Fibroblast of lung (primary cell): ENCODE data around the gene LRP2BP. TPM values are rescaled to one million over a fixed set of nuclear protein-coding genes. Genes with fewer than 3 reads are reported as not detected.
A peak's percentile ranks its signal among the peaks of the same experiment; 100 is the strongest.
"Not testable (repeated sequence)": the region's sequence is repeated elsewhere in the genome, so short reads cannot be mapped to it uniquely, and the experiment has no call there.

Experiments
- DNase-seq, 2 donors: peaks; one replicate each; pipeline versions ENCODE4 v3.0.0 to v3.0.0-alpha.2; 2010; ENCODE audit warnings: low read depth in 2 of 2
- H2AFZ ChIP-seq: 2 replicates; pipeline ENCODE4 v1.5.1; 2012; ENCODE audit warnings: low read length, control low read depth, inconsistent platforms
- H3K27ac ChIP-seq: 2 replicates; pipeline ENCODE4 v1.5.1; 2011; ENCODE audit warnings: low read length, control low read depth; ENCODE audit not compliant: insufficient read depth
- H3K27me3 ChIP-seq: 2 replicates; pipeline ENCODE4 v1.5.1; 2011; ENCODE audit warnings: mild to moderate bottlenecking, low read length; ENCODE audit not compliant: control insufficient read depth, insufficient read depth
- H3K36me3 ChIP-seq: 2 replicates; pipeline ENCODE4 v1.5.1; 2011; ENCODE audit warnings: low read length; ENCODE audit not compliant: control insufficient read depth, insufficient read depth
- H3K4me1 ChIP-seq: 2 replicates; pipeline ENCODE4 v1.5.1; 2011; ENCODE audit warnings: low read length; ENCODE audit not compliant: control insufficient read depth, insufficient read depth; ENCODE audit errors: extremely low read depth
- H3K4me2 ChIP-seq: 2 replicates; pipeline ENCODE4 v1.5.1; 2011; ENCODE audit warnings: low read length, control low read depth; ENCODE audit not compliant: insufficient read depth; ENCODE audit errors: extremely low read depth
- H3K4me3 ChIP-seq, 4 experiments: fragments of 200-600 bp in 1 of 4; sonication (generic) in 1 of 4; replicated peaks in 1 of 4; 2 replicates each; pipeline ENCODE4 v1.5.1; 2011 to 2016; ENCODE audit warnings: low read length in 4 of 4, low read depth in 3 of 4, mild to moderate bottlenecking in 3 of 4, control low read depth in 2 of 4, inconsistent platforms in 1 of 4, mixed read lengths in 1 of 4; ENCODE audit not compliant: insufficient read depth in 1 of 4; ENCODE audit errors: control extremely low read depth in 1 of 4
- H3K79me2 ChIP-seq: 2 replicates; pipeline ENCODE4 v1.5.1; 2012; ENCODE audit warnings: mild to moderate bottlenecking, low read length, inconsistent platforms; ENCODE audit not compliant: control insufficient read depth, insufficient read depth
- H3K9ac ChIP-seq: 2 replicates; pipeline ENCODE4 v1.5.1; 2011; ENCODE audit warnings: mild to moderate bottlenecking, low read length, control low read depth; ENCODE audit not compliant: insufficient read depth
- H3K9me3 ChIP-seq: 2 replicates; pipeline ENCODE4 v1.5.1; 2012; ENCODE audit warnings: low read depth, low read length; ENCODE audit not compliant: control insufficient read depth, insufficient read depth
- H4K20me1 ChIP-seq: 2 replicates; pipeline ENCODE4 v1.5.1; 2011; ENCODE audit warnings: low read length; ENCODE audit not compliant: control insufficient read depth, insufficient read depth; ENCODE audit errors: extremely low read depth
- EZH2 ChIP-seq: IDR thresholded peaks from 2 replicates; pipeline ENCODE4 v1.5.1; 2012; ENCODE audit warnings: low read length, control low read depth, mild to moderate bottlenecking; ENCODE audit errors: missing control alignments
- polyA plus RNA-seq, 2 donors: library from polyadenylated mRNA; depleted of rRNA in 1 of 2; stranded (reverse) in 1 of 2; unstranded in 1 of 2; fragments of >200 nt; gene quantifications; 2 replicates each; pipeline ENCODE4 v1.2.1, GENCODE V29; 2011 to 2012; ENCODE audit warnings: missing spikeins in 1 of 2
- total RNA-seq: library from RNA; depleted of rRNA; stranded (reverse); fragments of >200 nt; gene quantifications from 2 replicates; pipeline ENCODE4 v1.2.1, GENCODE V29; 2014
- TF ChIP-seq, protein P1 (sequence below), 2 donors: IDR thresholded peaks in 1 of 2; conservative IDR thresholded peaks in 1 of 2; 1 replicate in 1 of 2; 2 replicates in 1 of 2; pipeline ENCODE4 v1.5.1; 2011 to 2012; ENCODE audit warnings: low read length in 2 of 2, control low read depth in 1 of 2, inconsistent platforms in 1 of 2, low read depth in 1 of 2, mild to moderate bottlenecking in 1 of 2

LRP2BP gene
- total and polyA plus RNA-seq, 2 donors (not counting 1 experiment from before 2014, with no cell fraction given): 0.03 to 0.66 TPM

DNA sequence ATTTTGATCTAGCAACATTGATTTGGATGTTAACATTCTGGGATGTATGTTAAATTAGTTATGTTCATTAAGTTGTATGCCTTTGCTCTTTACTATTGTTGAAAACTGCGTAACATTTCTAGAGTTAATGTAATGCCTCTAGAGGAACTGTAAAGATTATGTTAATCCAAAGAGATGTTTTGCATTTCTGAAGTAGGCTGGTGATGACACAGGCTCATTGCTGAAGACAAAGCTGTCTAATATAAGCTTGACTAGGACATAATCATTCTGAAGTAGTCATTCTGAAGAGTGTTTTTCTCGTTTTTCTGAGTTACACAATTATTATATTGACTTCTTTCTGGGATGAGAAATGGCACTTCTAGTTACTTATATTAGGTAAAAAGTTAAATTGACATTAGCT, 72.9 kb downstream of the LRP2BP start:
- DNase-seq: no peak
- Histone ChIP-seq H3K27me3 (no peaks in the 10 kb centered on the region), H3K4me2 (no peak overlapping the region), H3K9me3 (no peaks in the 10 kb centered on the region), H3K9ac (no peak overlapping the region), H3K4me3 (no peak overlapping the region), H3K79me2 (no peaks in the 10 kb centered on the region), H2AFZ (no peak overlapping the region), H3K4me1 (no peaks in the 10 kb centered on the region), H3K27ac (no peak overlapping the region), H4K20me1 (no peaks in the 10 kb centered on the region), H3K36me3 (no peaks in the 10 kb centered on the region)
- TF ChIP-seq, protein P1, sequence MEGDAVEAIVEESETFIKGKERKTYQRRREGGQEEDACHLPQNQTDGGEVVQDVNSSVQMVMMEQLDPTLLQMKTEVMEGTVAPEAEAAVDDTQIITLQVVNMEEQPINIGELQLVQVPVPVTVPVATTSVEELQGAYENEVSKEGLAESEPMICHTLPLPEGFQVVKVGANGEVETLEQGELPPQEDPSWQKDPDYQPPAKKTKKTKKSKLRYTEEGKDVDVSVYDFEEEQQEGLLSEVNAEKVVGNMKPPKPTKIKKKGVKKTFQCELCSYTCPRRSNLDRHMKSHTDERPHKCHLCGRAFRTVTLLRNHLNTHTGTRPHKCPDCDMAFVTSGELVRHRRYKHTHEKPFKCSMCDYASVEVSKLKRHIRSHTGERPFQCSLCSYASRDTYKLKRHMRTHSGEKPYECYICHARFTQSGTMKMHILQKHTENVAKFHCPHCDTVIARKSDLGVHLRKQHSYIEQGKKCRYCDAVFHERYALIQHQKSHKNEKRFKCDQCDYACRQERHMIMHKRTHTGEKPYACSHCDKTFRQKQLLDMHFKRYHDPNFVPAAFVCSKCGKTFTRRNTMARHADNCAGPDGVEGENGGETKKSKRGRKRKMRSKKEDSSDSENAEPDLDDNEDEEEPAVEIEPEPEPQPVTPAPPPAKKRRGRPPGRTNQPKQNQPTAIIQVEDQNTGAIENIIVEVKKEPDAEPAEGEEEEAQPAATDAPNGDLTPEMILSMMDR (conservative IDR thresholded peaks at IDR 0.05 in 1 of 2, IDR thresholded peaks at IDR 0.05 in 1 of 2; ENCODE audit: low read depth in 1 of 2, low read length in 2 of 2): no peak
- no peak for TF ChIP-seq EZH2

DNA sequence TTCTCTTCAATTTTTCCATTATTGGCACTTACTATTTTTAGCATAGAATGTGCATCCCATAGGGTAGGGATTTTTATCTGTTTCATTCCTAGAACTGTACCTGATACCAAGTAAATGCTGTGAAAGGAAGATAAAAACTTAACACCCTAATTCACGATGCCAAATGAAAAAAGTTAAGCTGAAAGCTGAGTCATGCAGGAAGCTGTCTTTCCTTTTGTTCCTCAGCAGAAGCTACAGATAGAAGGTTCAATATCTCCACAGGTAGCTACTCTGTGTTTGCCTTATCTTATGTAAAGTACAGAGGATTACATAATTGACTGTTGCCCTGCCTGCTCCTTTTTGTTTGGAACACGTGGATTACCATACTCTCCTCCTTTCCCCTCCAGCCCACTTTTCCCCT, 77.0 kb downstream of the LRP2BP start:
- Histone ChIP-seq H3K36me3 (no peaks in the 10 kb centered on the region), H3K4me2 (no peak overlapping the region), H3K4me1 (no peaks in the 10 kb centered on the region), H2AFZ (no peak overlapping the region), H3K9ac (no peak overlapping the region), H3K27ac (no peak overlapping the region), H3K9me3 (no peaks in the 10 kb centered on the region), H3K27me3 (no peaks in the 10 kb centered on the region), H3K79me2 (no peaks in the 10 kb centered on the region), H3K4me3 (no peak overlapping the region), H4K20me1 (no peaks in the 10 kb centered on the region)
- TF ChIP-seq, protein P1 (conservative IDR thresholded peaks at IDR 0.05 in 1 of 2, IDR thresholded peaks at IDR 0.05 in 1 of 2; ENCODE audit: low read depth in 1 of 2, low read length in 2 of 2): no peak
- no peak for TF ChIP-seq EZH2
- peak in 1 of 2 donors; percentile 37 for DNase-seq

DNA sequence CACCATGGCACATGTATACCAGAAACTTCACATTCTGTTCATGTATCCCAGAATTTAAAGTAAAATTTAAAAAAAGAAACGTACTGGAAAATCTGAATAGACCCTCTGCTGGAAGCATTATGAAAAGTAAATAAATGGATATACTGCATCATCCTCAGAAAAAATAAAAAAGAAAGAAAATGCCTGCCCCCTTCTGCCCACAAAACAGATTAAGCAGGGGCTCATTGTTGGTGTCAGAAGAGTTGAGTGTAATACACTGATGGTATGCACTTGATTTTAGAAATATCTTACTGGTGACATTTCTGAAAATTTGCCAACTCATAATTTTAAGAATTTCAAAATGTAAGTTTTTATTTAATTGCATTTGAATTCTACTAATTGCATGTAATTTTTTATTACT, 77.8 kb downstream of the LRP2BP start:
- H3K27me3 ChIP-seq: no peaks in the 10 kb centered on the region
- H3K4me3 ChIP-seq: no peak overlapping the region
- H3K4me1 ChIP-seq: no peaks in the 10 kb centered on the region
- H2AFZ ChIP-seq: no peak overlapping the region
- no peaks in the 10 kb centered on the region for H3K79me2 ChIP-seq
- no peak overlapping the region for H3K9ac ChIP-seq
- H3K36me3 ChIP-seq: no peaks in the 10 kb centered on the region
- no peak for TF ChIP-seq EZH2
- TF ChIP-seq, protein P1 (conservative IDR thresholded peaks at IDR 0.05 in 1 of 2, IDR thresholded peaks at IDR 0.05 in 1 of 2; ENCODE audit: low read depth in 1 of 2, low read length in 2 of 2): no peak
- no peak overlapping the region for H3K27ac ChIP-seq
- H3K4me2 ChIP-seq: no peak overlapping the region
- no peaks in the 10 kb centered on the region for H4K20me1 ChIP-seq
- no peak for DNase-seq
- H3K9me3 ChIP-seq: no peaks in the 10 kb centered on the region

DNA sequence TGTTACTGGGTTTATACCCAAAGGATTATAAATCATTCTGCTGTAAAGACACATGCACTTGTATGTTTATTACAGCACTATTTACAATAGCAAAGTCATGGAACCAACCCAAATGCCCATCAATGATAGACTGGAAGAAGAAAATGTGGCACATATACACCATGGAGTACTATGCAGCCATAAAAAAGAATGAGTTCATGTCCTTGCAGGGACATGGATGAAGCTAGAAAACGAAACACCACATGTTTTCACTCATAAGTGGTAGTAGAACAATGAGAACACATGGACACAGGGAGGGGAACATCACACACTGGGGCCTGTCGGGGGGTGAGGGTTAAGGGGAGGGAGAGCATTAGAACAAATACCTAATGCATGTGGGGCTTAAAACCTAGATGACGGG, 78.3 kb downstream of the LRP2BP start:
- not testable (repeated sequence) for H3K36me3 ChIP-seq, H3K4me2 ChIP-seq

More for the DNA sequence above, 78.3 kb downstream of the LRP2BP start:
- not testable (repeated sequence) for H3K4me3 ChIP-seq, H2AFZ ChIP-seq, H3K27ac ChIP-seq, H4K20me1 ChIP-seq, DNase-seq, H3K9me3 ChIP-seq, H3K4me1 ChIP-seq, H3K27me3 ChIP-seq, H3K9ac ChIP-seq, H3K79me2 ChIP-seq
